K562 (cell line): ENCODE results near the gene HOTAIR. TPM values are rescaled to one million over a fixed set of nuclear protein-coding genes. Genes with fewer than 3 reads are reported as not detected.

Experiments used
- BCLAF1 ChIP-seq, 2 experiments: fragments of 450-650 bp in 1 of 2; IDR thresholded peaks; 2 replicates each; pipeline ENCODE4 v1.6.1; 2011 to 2017; ENCODE audit warnings: low read depth in 2 of 2, antibody characterized with exemption in 1 of 2, borderline replicate concordance in 1 of 2, low read length in 1 of 2, mild to moderate bottlenecking in 1 of 2, mixed read lengths in 1 of 2; ENCODE audit not compliant: control insufficient read depth in 1 of 2
- CBX3 ChIP-seq, 2 experiments: IDR thresholded peaks; 1 replicate in 1 of 2; 2 replicates in 1 of 2; pipeline ENCODE4 v1.6.1; 2012; ENCODE audit warnings: inconsistent platforms in 2 of 2, low read length in 2 of 2, borderline replicate concordance in 1 of 2, control low read depth in 1 of 2
- CSDE1 ChIP-seq, 2 experiments: fragments of 450-650 bp; IDR thresholded peaks; 2 replicates each; pipeline ENCODE4 v1.6.1; 2016; ENCODE audit warnings: mild to moderate bottlenecking in 1 of 2
- ELF4 ChIP-seq: fragments of 450-650 bp; formaldehyde crosslinking; IDR thresholded peaks from 2 replicates; pipeline ENCODE4 v1.4.0; 2022; ENCODE audit warnings: missing genetic modification characterization
- ELK3 ChIP-seq: fragments of 450-650 bp; formaldehyde crosslinking; IDR thresholded peaks from 2 replicates; pipeline ENCODE4 v1.4.0; 2020; ENCODE audit warnings: mild to moderate bottlenecking
- ESRRA ChIP-seq: fragments of 450-650 bp; IDR thresholded peaks from 2 replicates; pipeline ENCODE4 v1.6.1; 2014; ENCODE audit warnings: low read depth, mild to moderate bottlenecking, moderate library complexity, borderline replicate concordance
- GTF2E2 ChIP-seq: fragments of 200-800 bp; sonication (Bioruptor generic); IDR thresholded peaks from 2 replicates; pipeline ENCODE4 v1.6.1; 2016; ENCODE audit warnings: missing genetic modification characterization, missing compliant biosample characterization
- L3MBTL2 ChIP-seq: fragments of 450-650 bp; IDR thresholded peaks from 2 replicates; pipeline ENCODE4 v1.6.1; 2016; ENCODE audit warnings: mild to moderate bottlenecking, moderate library complexity
- MBD1 ChIP-seq: fragments of 250-450 bp; sonication (Bioruptor Pico); IDR thresholded peaks from 2 replicates; pipeline ENCODE4 v1.8.0; 2022; ENCODE audit warnings: inconsistent platforms
- NCOA6 ChIP-seq: fragments of 450-650 bp; IDR thresholded peaks from 2 replicates; pipeline ENCODE4 v1.6.1; 2017; ENCODE audit warnings: mild to moderate bottlenecking
- RAD51 ChIP-seq: fragments of 450-650 bp; IDR thresholded peaks from 2 replicates; pipeline ENCODE4 v1.7.1; 2016; ENCODE audit warnings: low read depth, mild to moderate bottlenecking, borderline replicate concordance
- RBBP5 ChIP-seq: fragments of 200-600 bp; sonication (generic); IDR thresholded peaks from 2 replicates; pipeline ENCODE4 v1.6.1; 2012; ENCODE audit warnings: borderline replicate concordance, mild to moderate bottlenecking, low read length, control low read depth, inconsistent platforms; ENCODE audit not compliant: insufficient read depth, poor library complexity, severe bottlenecking
- SIRT6 ChIP-seq: IDR thresholded peaks from one replicate; pipeline ENCODE4 v1.6.1; 2012; ENCODE audit warnings: low read depth, mild to moderate bottlenecking, control low read depth, inconsistent platforms, low read length, moderate library complexity
- ZNF133 ChIP-seq: fragments of 250-450 bp; sonication (Bioruptor Pico); IDR thresholded peaks from 2 replicates; pipeline ENCODE4 v1.4.0; 2020; ENCODE audit warnings: mild to moderate bottlenecking
- ZNF197 ChIP-seq: fragments of 200-800 bp; sonication (Bioruptor generic); IDR thresholded peaks from 2 replicates; pipeline ENCODE4 v1.6.1; 2016; ENCODE audit warnings: low read depth, missing genetic modification characterization, missing compliant biosample characterization
- ZNF239 ChIP-seq: fragments of 250-450 bp; sonication (Bioruptor Pico); IDR thresholded peaks from 2 replicates; pipeline ENCODE4 v1.4.0; 2020; ENCODE audit warnings: mild to moderate bottlenecking
- ZNF398 ChIP-seq: fragments of 250-450 bp; sonication (Bioruptor Pico); IDR thresholded peaks from 2 replicates; pipeline ENCODE4 v1.8.0; 2021; ENCODE audit warnings: moderate library complexity, mild to moderate bottlenecking, inconsistent platforms
- ZNF695 ChIP-seq: fragments of 450-650 bp; formaldehyde crosslinking; IDR thresholded peaks from 2 replicates; pipeline ENCODE4 v1.4.0; 2020; ENCODE audit warnings: mild to moderate bottlenecking, moderate library complexity
- polyA plus RNA-seq, 8 experiments: library from polyadenylated mRNA; depleted of rRNA in 4 of 8; stranded (reverse) in 5 of 8; unstranded in 3 of 8; fragments of >200 nt; fragmentation: Nextera tagmentation in 2 of 8; fragmentation: Illumina TruSeq in 1 of 8; extraction: Ambion mirVana in 2 of 8; extraction: Trizol in 1 of 8; gene quantifications; 2 replicates each; pipeline versions ENCODE4 v1.2.1 to v1.2.3, GENCODE V29; 2011 to 2014; ENCODE audit warnings: inconsistent platforms in 1 of 8, missing spikeins in 1 of 8
- total RNA-seq, 7 experiments: library from RNA; depleted of rRNA in 6 of 7; stranded (reverse); fragments of >200 nt in 6 of 7; fragmentation: Illumina TruSeq in 2 of 7; extraction: Trizol in 2 of 7; gene quantifications; 2 replicates each; pipeline versions ENCODE4 v1.2.1 to v1.2.3, GENCODE V29; 2011 to 2021; ENCODE audit warnings: low replicate concordance in 1 of 7

Gene HOTAIR
- total and polyA plus RNA-seq, 9 of the 15 experiments (the other 6 are each of a cell fraction or from before 2014, with no cell fraction given): 0.04 TPM; not detected in 8

- no peak for TF ChIP-seq GTF2E2 (tag)
- no peak for TF ChIP-seq RBBP5
- no peak for TF ChIP-seq ZNF197 (CRISPR knock-in tag)
- no peak for TF ChIP-seq ELK3 (CRISPR knock-in tag)
- TF ChIP-seq ZNF239 (CRISPR knock-in tag): no peak
- peak; percentile 61; the same call in 1 of the 2 replicates for TF ChIP-seq L3MBTL2
- TF ChIP-seq ZNF133 (CRISPR knock-in tag): no peak
- TF ChIP-seq CBX3 (IDR thresholded peaks at IDR 0.05; ENCODE audit: borderline replicate concordance in 1 of 2, low read length in 2 of 2): no peak
- TF ChIP-seq ZNF398 (CRISPR knock-in tag): no peak
- no peak for TF ChIP-seq RAD51
- no peak for TF ChIP-seq NCOA6
- no peak for TF ChIP-seq ELF4 (CRISPR knock-in tag)
- TF ChIP-seq MBD1: no peak
- TF ChIP-seq ZNF695: no peak
- no peak for TF ChIP-seq SIRT6
- no peak; the same call in 1 of the 2 replicates for TF ChIP-seq ESRRA
- no peak for TF ChIP-seq BCLAF1 (IDR thresholded peaks at IDR 0.05; ENCODE audit: borderline replicate concordance in 1 of 2, control insufficient read depth in 1 of 2, low read depth in 2 of 2, low read length in 1 of 2)
- TF ChIP-seq CSDE1 (IDR thresholded peaks at IDR 0.05): no peak
Measured at GRCh38 chr12:53995378-53996239, 20.9 kb upstream of the HOTAIR start (continued).
